GM18526 (cell line): ENCODE measurements around the gene NUP155.

Experiments used
- POLR2A ChIP-seq: IDR thresholded peaks from 3 replicates; pipeline ENCODE4 v1.6.1; 2011; ENCODE audit not compliant: insufficient read length; ENCODE audit errors: extremely low read depth

Gene NUP155

GRCh38 chr5:37370864-37371726 lies at the start of gene NUP155:
TSS of gene NUP155 (minus strand) at chr5:37371106. CDS start at chr5:37370977, 129 bp downstream.
- peak; percentile 80 for TF ChIP-seq POLR2A

DNA sequence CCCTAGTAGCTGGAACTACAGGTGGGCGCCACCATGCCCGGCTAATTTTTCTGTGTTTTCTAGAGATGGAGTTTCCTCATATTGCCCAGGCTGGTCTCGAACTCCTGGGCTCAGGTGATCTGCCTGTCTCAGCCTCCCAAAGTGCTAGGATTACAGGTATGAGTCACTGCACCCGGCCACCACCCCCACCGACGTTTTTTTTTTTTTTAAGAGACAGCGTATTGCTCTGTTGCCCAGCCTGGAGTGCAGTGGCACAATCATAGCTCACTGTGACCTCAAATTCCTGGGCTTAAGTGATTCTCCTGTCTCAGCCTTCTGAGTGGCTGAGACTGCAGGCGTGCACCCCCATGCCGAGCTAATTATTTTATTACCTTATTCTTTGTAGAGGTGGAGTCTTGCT lies 46.4 kb upstream of the NUP155 start:
- TF ChIP-seq POLR2A: no peak

GRCh38 chr5:37412515-37412914 lies 41.6 kb upstream of the NUP155 start:
- TF ChIP-seq POLR2A: no peak

- TF ChIP-seq POLR2A: no peak
Observed at GRCh38 chr5:37400501-37400900, 29.6 kb upstream of the NUP155 start.

- TF ChIP-seq POLR2A: no peak
Observed at GRCh38 chr5:37396352-37396751, 25.4 kb upstream of the NUP155 start.

DNA sequence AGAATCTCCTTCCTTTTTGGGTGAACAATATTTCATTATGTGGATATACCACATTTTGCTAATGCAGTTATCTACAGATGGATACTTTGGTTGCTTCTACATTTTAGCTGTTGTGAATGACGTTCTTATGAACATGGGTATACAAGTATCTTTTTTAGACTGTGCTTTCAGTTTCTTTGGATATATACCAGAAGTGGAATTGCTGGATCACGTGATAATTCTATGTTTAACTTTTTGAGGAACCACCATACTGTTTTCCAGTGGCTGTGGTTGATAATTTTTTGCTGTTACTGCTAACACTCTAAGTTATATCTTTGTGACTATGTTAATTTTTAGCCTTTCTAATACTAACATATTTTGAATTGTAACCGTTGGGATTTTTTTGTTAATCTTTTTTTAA lies 20.7 kb upstream of the NUP155 start:
- no peak for TF ChIP-seq POLR2A

DNA sequence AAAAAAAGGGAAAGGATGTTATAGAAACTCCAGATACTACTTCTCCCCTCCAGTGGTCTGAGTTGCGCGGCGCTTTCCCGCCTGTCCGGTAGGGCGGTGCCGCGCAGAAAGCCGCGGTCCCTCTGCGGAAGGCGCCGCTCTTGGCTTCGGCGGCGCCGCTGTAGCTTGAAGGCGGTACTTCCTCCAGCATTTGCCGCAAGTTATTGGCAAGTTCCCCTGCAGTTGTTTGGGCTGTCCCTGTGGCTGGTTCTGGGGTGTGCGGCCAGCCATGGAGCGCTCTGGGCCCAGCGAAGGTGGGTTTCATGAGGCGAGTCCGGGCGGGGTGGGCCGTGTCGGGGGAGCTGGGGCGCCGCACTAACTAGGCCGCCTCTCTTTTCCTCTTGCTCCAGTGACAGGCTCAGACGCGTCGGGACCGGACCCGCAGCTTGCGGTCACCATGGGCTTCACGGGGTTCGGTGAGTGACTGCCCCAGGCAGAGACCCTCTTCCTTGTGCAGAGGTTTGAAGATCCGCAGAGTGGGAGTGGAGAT lies 8.3 kb upstream of the NUP155 start, which contains the start of gene WDR70:
Gene WDR70 (plus strand): TSS at position 219 of the 529 bp plus-strand sequence. CDS start 50 bp downstream, at position 269.
- peak; percentile 67 for TF ChIP-seq POLR2A

DNA sequence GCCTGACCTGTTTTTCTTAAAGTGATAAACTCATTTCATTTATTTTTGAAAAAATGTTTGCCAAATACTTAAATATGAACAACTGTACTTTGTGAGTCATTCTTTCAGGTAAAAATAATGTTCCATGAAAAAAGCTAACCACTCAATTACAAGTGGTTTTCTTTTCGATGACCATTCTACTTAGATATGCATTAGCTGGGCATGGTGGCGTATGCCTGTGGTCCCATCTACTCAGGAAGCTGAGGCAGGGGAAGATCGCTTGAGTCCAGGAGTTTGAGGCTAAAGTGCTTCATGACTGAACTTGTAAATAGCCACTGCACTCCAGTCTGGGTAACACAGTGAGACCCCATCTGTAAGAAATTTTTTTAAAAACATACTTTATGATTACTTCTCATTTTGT lies 4.2 kb upstream of the NUP155 start:
- TF ChIP-seq POLR2A: no peak

- TF ChIP-seq POLR2A: no peak
Observed at GRCh38 chr5:37370550-37370863, 399 bp downstream of the NUP155 start.

DNA sequence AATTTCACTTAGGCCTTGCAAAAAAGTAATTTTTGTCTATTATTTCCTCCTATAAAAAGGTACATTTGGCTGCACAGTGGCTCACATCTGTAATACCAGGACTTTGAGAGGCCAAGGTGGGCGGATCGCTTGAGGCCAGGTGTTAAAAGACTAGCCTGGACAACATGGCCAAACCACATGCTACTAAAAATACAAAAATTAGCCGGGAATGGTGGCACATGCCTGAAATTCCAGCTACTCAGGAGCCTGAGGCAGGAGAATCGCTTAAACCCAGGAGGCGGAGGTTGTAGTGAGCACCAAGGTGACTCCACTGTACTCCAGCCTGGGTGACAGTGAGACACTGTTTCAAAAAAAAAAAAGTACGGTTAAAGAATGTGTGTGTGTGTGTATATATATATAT lies 15.7 kb downstream of the NUP155 start:
- no peak for TF ChIP-seq POLR2A

DNA sequence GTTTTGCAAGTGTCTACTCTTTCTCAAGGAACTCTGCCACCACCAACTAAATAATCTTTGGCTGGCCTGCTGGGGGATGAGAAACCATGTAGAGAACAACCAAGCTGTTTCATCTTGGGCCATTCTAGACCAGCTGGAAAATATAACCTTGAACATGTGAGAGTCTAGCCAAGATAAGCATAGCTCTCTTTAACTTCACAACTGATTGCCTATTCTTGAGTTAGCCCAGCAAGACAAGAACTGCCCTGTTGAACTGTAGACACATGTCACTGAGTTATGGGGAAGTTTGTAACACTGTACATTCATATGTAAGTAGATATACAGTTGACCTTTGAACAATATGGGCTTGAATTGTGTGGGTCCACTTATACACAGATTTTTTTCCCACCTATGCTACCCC lies 44.4 kb downstream of the NUP155 start:
- TF ChIP-seq POLR2A: no peak

GRCh38 chr5:37323607-37324006 lies 47.3 kb downstream of the NUP155 start:
- no peak for TF ChIP-seq POLR2A

GRCh38 chr5:37319037-37319782 lies 51.7 kb downstream of the NUP155 start:
- no peak for TF ChIP-seq POLR2A

DNA sequence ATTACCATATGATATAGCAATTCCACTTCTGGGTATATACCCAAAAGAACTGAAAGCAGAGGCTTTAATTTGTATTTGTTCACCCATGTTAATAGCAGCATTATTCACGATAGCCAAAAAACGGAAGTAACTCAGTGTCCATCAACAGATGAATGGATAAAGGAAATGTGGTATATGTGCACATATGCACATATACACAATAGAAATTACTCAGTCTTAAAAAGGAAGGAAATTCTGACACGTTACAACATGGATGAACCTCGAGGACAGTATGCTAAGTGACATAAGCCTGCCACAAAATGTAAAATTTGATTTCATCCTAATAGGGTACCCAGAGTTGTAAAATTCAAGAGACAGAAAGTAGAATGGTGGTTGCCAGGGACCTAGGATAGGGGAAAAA lies 54.9 kb downstream of the NUP155 start:
- TF ChIP-seq POLR2A: no peak

DNA sequence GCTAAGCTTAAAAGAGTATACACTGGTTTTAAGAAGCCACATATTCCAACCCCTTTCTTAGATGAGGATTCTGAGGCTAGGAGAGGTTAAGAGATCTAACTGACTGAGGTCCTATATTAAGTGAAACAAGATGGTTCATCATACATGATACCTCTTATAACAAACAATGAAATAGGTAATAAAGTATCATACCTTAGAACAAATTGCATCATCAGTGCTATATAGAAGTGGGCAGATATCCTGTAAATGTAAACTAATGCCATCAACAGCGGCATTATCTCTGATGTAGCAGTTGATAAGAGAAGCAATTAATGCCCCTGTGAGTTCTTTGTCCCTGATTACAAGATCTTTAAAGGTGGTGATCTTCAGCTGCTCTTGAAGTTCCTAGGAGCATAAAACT lies 60.5 kb downstream of the NUP155 start:
- no peak for TF ChIP-seq POLR2A

DNA sequence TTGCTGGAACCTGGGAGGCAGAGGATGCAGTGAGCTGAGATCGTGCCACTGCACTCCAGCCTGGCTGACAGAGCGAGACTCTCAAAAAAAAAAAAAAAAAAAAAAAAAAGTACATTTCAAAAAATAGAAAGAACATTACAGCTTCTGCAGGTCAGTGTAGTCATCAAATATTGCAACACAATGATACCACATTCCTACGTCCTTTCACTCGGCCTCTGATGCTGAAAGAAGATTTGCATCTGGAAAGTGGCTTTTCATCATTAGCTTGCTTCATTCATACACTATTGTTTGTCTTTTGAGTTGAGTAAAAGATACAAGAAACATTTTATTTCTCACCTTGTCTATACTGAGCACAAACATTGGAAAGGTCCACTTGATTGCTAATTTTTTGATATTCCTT lies 62.1 kb downstream of the NUP155 start:
- TF ChIP-seq POLR2A: no peak
